PFSK-1 (cell line): ENCODE results near the gene MAOB.

ENCODE experiments used
- REST ChIP-seq, 2 experiments: IDR thresholded peaks; 2 replicates each; pipeline versions ENCODE4 v1.6.1 to v1.8.0; 2011 to 2012; ENCODE audit warnings: low read depth in 2 of 2, low read length in 2 of 2, control low read depth in 1 of 2, inconsistent platforms in 1 of 2, mild to moderate bottlenecking in 1 of 2, moderate library complexity in 1 of 2; ENCODE audit not compliant: insufficient read depth in 1 of 2
- SIN3A ChIP-seq: IDR thresholded peaks from 2 replicates; pipeline ENCODE4 v1.6.1; 2012; ENCODE audit warnings: mild to moderate bottlenecking, low read length, moderate library complexity, borderline replicate concordance; ENCODE audit not compliant: insufficient read depth
- TAF1 ChIP-seq: IDR thresholded peaks from 2 replicates; pipeline ENCODE4 v1.6.1; 2012; ENCODE audit warnings: low read length, control low read depth, borderline replicate concordance; ENCODE audit not compliant: insufficient read depth

- no peak for TF ChIP-seq TAF1
- TF ChIP-seq REST (IDR thresholded peaks at IDR 0.05; ENCODE audit: insufficient read depth in 1 of 2, low read depth in 2 of 2, low read length in 2 of 2): no peak
- no peak for TF ChIP-seq SIN3A
These were observed 42.0 kb downstream of the MAOB start for GRCh38 chrX:43840265-43840664.
